Osteoblast (primary cell): ENCODE measurements around the gene PHACTR1. TPM values are rescaled to one million over a fixed set of nuclear protein-coding genes. Genes with fewer than 3 reads are reported as not detected.

Source experiments
- DNase-seq: peaks from one replicate; pipeline ENCODE4 v3.0.0; 2011; ENCODE audit warnings: low spot score, mixed read lengths; ENCODE audit not compliant: insufficient read length; ENCODE audit errors: missing footprints
- H2AFZ ChIP-seq: 2 replicates; pipeline ENCODE4 v1.6.0; 2011; ENCODE audit warnings: mild to moderate bottlenecking, low read length
- H3K27ac ChIP-seq: 2 replicates; pipeline ENCODE4 v1.5.1; 2011; ENCODE audit warnings: mild to moderate bottlenecking, low read depth, low read length, moderate library complexity
- H3K27me3 ChIP-seq: 2 replicates; pipeline ENCODE4 v1.6.0; 2012; ENCODE audit warnings: mild to moderate bottlenecking, control low read depth, inconsistent platforms, low read length, moderate library complexity; ENCODE audit not compliant: insufficient read depth
- H3K36me3 ChIP-seq: 2 replicates; pipeline ENCODE4 v1.5.1; 2011; ENCODE audit warnings: mild to moderate bottlenecking, low read length, control low read depth, moderate library complexity; ENCODE audit not compliant: insufficient read depth
- H3K4me1 ChIP-seq: 2 replicates; pipeline ENCODE4 v1.5.1; 2011; ENCODE audit warnings: mild to moderate bottlenecking, low read length, control low read depth, moderate library complexity; ENCODE audit not compliant: insufficient read depth
- H3K4me2 ChIP-seq: 2 replicates; pipeline ENCODE4 v1.6.0; 2011; ENCODE audit warnings: mild to moderate bottlenecking, low read length; ENCODE audit not compliant: insufficient read depth
- H3K4me3 ChIP-seq: fragments of 200-600 bp; sonication (generic); 3 replicates; pipeline ENCODE4 v1.5.1; 2012; ENCODE audit warnings: mild to moderate bottlenecking, low read length, inconsistent platforms; ENCODE audit not compliant: insufficient read depth
- H3K79me2 ChIP-seq: 2 replicates; pipeline ENCODE4 v1.6.0; 2012; ENCODE audit warnings: mild to moderate bottlenecking, low read length, control low read depth, inconsistent platforms; ENCODE audit not compliant: insufficient read depth
- H3K9me3 ChIP-seq: 2 replicates; pipeline ENCODE4 v1.5.1; 2011; ENCODE audit warnings: low read depth, low read length, control low read depth
- H4K20me1 ChIP-seq: 2 replicates; pipeline ENCODE4 v1.6.0; 2012; ENCODE audit warnings: mild to moderate bottlenecking, low read length, control low read depth; ENCODE audit not compliant: insufficient read depth
- CTCF ChIP-seq: IDR thresholded peaks from 2 replicates; pipeline ENCODE4 v1.5.1; 2011; ENCODE audit warnings: mild to moderate bottlenecking, low read depth, low read length, moderate library complexity; ENCODE audit errors: extremely low read depth
- total RNA-seq: library from RNA; depleted of rRNA; stranded (reverse); fragments of >200 nt; gene quantifications from 2 replicates; pipeline ENCODE4 v1.2.3, GENCODE V29; 2012

PHACTR1 gene
- total RNA-seq, 1 donor: 0.36 TPM

GRCh38 chr6:13014504-13015378 lies 298.2 kb downstream of the PHACTR1 start:
- H2AFZ ChIP-seq: no peak overlapping the region
- no peak for TF ChIP-seq CTCF

DNA sequence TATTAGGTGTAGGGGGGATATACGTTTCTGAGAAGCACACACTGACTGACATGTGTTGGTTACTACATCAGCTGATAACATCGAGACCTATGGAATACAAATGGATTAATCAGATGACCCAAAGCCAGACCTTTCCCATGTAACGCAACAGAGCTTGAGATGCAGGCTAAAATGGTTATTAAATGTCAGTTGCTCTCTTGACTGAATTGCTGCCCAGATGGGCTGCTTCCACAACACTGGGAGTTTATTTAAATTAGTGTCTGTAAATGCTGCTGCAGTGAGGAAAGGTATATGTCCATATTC lies 298.8 kb downstream of the PHACTR1 start:
- no peak for TF ChIP-seq CTCF
- Histone ChIP-seq H3K36me3 (no peaks in the 10 kb centered on the region), H3K27me3 (peaks cover 28% of the 10 kb centered on the region), H3K9me3 (no peaks in the 10 kb centered on the region), H3K4me2 (no peak overlapping the region), H4K20me1 (no peaks in the 10 kb centered on the region), H3K4me1 (no peaks in the 10 kb centered on the region), H3K4me3 (no peak overlapping the region), H3K27ac (no peak overlapping the region), H2AFZ (no peak overlapping the region), H3K79me2 (no peaks in the 10 kb centered on the region)
- no peak for DNase-seq

More at GRCh38 chr6:13014504-13015378, 298.2 kb downstream of the PHACTR1 start:
- Histone ChIP-seq H3K27me3 (peaks cover 28% of the 10 kb centered on the region), H3K4me2 (no peak overlapping the region), H3K4me3 (no peak overlapping the region), H4K20me1 (no peaks in the 10 kb centered on the region), H3K9me3 (no peaks in the 10 kb centered on the region), H3K79me2 (no peaks in the 10 kb centered on the region), H3K27ac (no peak overlapping the region), H3K4me1 (no peaks in the 10 kb centered on the region), H3K36me3 (no peaks in the 10 kb centered on the region)
- DNase-seq: no peak

DNA sequence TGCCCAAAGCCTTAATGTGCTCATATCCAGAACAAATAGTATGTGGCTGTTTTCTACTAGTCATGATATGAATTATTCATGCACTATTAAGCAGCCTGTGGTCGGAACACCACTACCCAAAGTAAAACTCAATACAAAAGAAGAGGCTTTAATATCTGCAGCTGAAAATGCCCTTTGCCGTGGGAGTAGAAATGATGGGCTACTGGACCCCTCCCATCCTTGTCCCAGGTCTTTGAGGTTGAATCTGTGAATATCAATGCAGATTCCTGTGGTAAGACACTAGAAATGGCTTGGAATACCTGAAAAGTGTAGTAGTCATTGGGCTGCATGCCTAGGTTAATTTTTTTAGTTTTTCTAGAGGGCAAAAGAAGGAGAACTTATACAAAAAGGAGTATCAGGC lies 308.0 kb downstream of the PHACTR1 start:
- DNase-seq: no peak
- Histone ChIP-seq H3K4me1 (no peaks in the 10 kb centered on the region), H3K4me3 (no peak overlapping the region), H3K79me2 (no peaks in the 10 kb centered on the region), H4K20me1 (no peaks in the 10 kb centered on the region), H3K4me2 (no peak overlapping the region), H3K36me3 (no peaks in the 10 kb centered on the region), H3K9me3 (no peaks in the 10 kb centered on the region), H3K27ac (no peak overlapping the region), H2AFZ (no peak overlapping the region), H3K27me3 (no peaks in the 10 kb centered on the region)
- TF ChIP-seq CTCF: no peak

DNA sequence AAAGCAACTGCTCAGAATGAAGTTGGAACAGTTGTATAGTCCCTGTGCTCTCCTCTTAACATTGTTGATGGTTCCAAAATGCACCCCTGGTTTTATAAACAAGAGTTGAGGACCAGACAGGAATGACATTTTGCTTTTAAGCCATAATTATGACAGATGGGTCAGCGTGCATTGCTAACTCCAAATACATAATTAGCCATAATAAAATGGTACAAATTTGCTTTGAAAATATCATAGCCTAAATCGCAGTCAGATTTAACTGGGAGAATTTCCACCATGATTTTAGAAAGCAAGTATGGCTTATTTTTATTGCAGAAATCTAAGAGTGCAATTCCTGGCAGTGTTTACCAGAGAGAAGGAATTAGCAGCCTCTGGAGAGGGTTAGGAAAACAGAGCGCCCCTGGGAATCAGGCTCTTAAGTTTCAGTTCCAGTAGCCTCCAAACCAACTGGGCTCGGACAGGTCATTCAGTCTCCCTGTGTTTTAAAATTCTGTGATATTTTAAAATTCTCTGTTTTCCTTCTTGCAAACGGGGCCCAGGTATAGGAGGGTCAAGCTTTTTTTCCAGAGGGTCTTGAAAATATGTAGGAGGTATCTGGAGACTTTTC lies 309.4 kb downstream of the PHACTR1 start:
- Histone ChIP-seq H3K79me2 (no peaks in the 10 kb centered on the region), H3K4me2 (no peak overlapping the region), H3K36me3 (no peaks in the 10 kb centered on the region), H3K27me3 (no peaks in the 10 kb centered on the region), H3K4me3 (no peak overlapping the region), H4K20me1 (no peaks in the 10 kb centered on the region), H3K27ac (no peak overlapping the region), H2AFZ (no peak overlapping the region), H3K4me1 (no peaks in the 10 kb centered on the region), H3K9me3 (no peaks in the 10 kb centered on the region)
- TF ChIP-seq CTCF: no peak
- DNase-seq: no peak
